CD4-positive, alpha-beta T cell (primary cell): ENCODE data around the gene RAB20. TPM values are rescaled to one million over a fixed set of nuclear protein-coding genes. Genes with fewer than 3 reads are reported as not detected.

ENCODE experiments used
- ATAC-seq: fragments of 200-7000 bp; cut with Tn5 transposase; one replicate; pipeline ENCODE4 v1.10.0; 2022; ENCODE audit warnings: mild to moderate bottlenecking; ENCODE audit not compliant: poor library complexity
- CTCF ChIA-PET: fragments of 350-600 bp; sonication (Branson Sonifier 250); formaldehyde crosslinking; loops from one replicate; lab custom pipeline; 2021; ENCODE audit warnings: antibody characterized with exemption, inconsistent platforms; lab: Charles Lee
- POLR2A ChIA-PET: fragments of 350-600 bp; sonication (Branson Sonifier 250); formaldehyde crosslinking; loops from one replicate; lab custom pipeline; 2021; ENCODE audit warnings: antibody characterized with exemption, inconsistent platforms; lab: Charles Lee
- DNase-seq, 14 experiments: peaks; one replicate each; pipeline ENCODE4 v3.0.0-alpha.2; 2013 to 2020; ENCODE audit warnings: mixed read lengths in 2 of 14
- H3K27ac ChIP-seq, 2 donors: one replicate each; pipeline versions ENCODE4 v1.5.1 to v1.7.0; 2013; ENCODE audit warnings: low read length in 2 of 2, low read depth in 1 of 2, mild to moderate bottlenecking in 1 of 2
- H3K27me3 ChIP-seq, 2 experiments: 1 replicate in 1 of 2; 2 replicates in 1 of 2; pipeline versions ENCODE4 v1.6.1 to v1.7.0; 2013; ENCODE audit warnings: low read length in 2 of 2, control low read depth in 1 of 2, mild to moderate bottlenecking in 1 of 2, moderate library complexity in 1 of 2; ENCODE audit not compliant: insufficient read depth in 2 of 2, control insufficient read depth in 1 of 2
- H3K36me3 ChIP-seq: one replicate; pipeline ENCODE4 v1.6.1; 2013; ENCODE audit warnings: low read length, control low read depth; ENCODE audit not compliant: insufficient read depth
- H3K4me1 ChIP-seq: one replicate; pipeline ENCODE4 v1.6.1; 2013; ENCODE audit warnings: low read length, control low read depth; ENCODE audit not compliant: insufficient read depth
- H3K4me3 ChIP-seq: one replicate; pipeline ENCODE4 v1.5.1; 2013; ENCODE audit warnings: mild to moderate bottlenecking, low read length, moderate library complexity
- H3K9me3 ChIP-seq, 2 experiments: 1 replicate in 1 of 2; 2 replicates in 1 of 2; pipeline versions ENCODE4 v1.6.1 to v1.7.0; 2013; ENCODE audit warnings: low read length in 2 of 2, mild to moderate bottlenecking in 2 of 2, control low read depth in 1 of 2, moderate library complexity in 1 of 2; ENCODE audit not compliant: control insufficient read depth in 1 of 2, insufficient read depth in 1 of 2
- H3K27ac Mint-ChIP-seq: one replicate; pipeline ENCODE4 v1.8.0; 2020; ENCODE audit warnings: mixed read lengths
- H3K27me3 Mint-ChIP-seq: one replicate; pipeline ENCODE4 v1.8.0; 2021; ENCODE audit warnings: mixed read lengths
- H3K36me3 Mint-ChIP-seq: one replicate; pipeline ENCODE4 v1.8.0; 2021; ENCODE audit warnings: low read depth, mixed read lengths
- H3K4me1 Mint-ChIP-seq: one replicate; pipeline ENCODE4 v1.8.0; 2021; ENCODE audit warnings: low read depth, mixed read lengths
- H3K4me3 Mint-ChIP-seq: one replicate; pipeline ENCODE4 v1.8.0; 2020; ENCODE audit warnings: mild to moderate bottlenecking, mixed read lengths
- H3K9me3 Mint-ChIP-seq: one replicate; pipeline ENCODE4 v1.8.0; 2020; ENCODE audit warnings: mixed read lengths
- CTCF ChIP-seq: fragments of 200-600 bp; IDR thresholded peaks from one replicate; pipeline ENCODE4 v1.8.0; 2022; ENCODE audit warnings: antibody characterized with exemption, mild to moderate bottlenecking
- intact Hi-C, 2 experiments: fragments of 100-400 bp; cut with DNase I in 1 of 2; cut with micrococcal nuclease in 1 of 2; formaldehyde crosslinking; loops; one replicate each; pipeline versions ENCODE4 v1.15.1 to v1.9.0; 2023 to 2025; cut with DNase I, micrococcal nuclease
- total RNA-seq, 174 experiments: library from RNA in 2 of 174; stranded (reverse) in 2 of 174; gene quantifications; one replicate each; pipeline ENCODE4 v1.2.3 and lab custom pipeline; 2021 to 2026

The RAB20 gene
- total RNA-seq, 2 experiments from 2014 or later = 0.89 to 1.4 TPM

GRCh38 chr13:110523838-110524540 lies 37.5 kb downstream of the RAB20 start:
- H3K4me3 Mint-ChIP-seq = no peak overlapping the region
- peaks cover 29% of the 10 kb centered on the region for H3K4me1 Mint-ChIP-seq
- intact Hi-C loops = no loop called here

GRCh38 chr13:110523180-110523579 lies 38.3 kb downstream of the RAB20 start:
- Mint-ChIP-seq H3K4me1 (peaks cover 29% of the 10 kb centered on the region), H3K36me3 (no peaks in the 10 kb centered on the region), H3K27ac (peak overlapping the region; percentile 44), H3K4me3 (no peak overlapping the region), H3K9me3 (no peaks in the 10 kb centered on the region), H3K27me3 (no peaks in the 10 kb centered on the region)
- Histone ChIP-seq H3K4me3 (no peak overlapping the region), H3K4me1 (peaks cover 25% of the 10 kb centered on the region), H3K9me3 (no peaks in the 10 kb centered on the region), H3K36me3 (no peaks in the 10 kb centered on the region), H3K27me3 (no peaks in the 10 kb centered on the region), H3K27ac (no peak overlapping the region)
- DNase-seq = no peak
- ChIA-PET POLR2A (no interaction called here), CTCF (no interaction called here)
- intact Hi-C loops = no loop called here
- no peak for TF ChIP-seq CTCF
- no peak for ATAC-seq

More at GRCh38 chr13:110523838-110524540, 37.5 kb downstream of the RAB20 start:
- H3K27ac ChIP-seq = no peak overlapping the region
- H3K27me3 ChIP-seq = no peaks in the 10 kb centered on the region
- TF ChIP-seq CTCF = no peak
- ATAC-seq = no peak
- no peak overlapping the region for H3K4me3 ChIP-seq
- H3K4me1 ChIP-seq = peaks cover 25% of the 10 kb centered on the region
- no peaks in the 10 kb centered on the region for H3K9me3 Mint-ChIP-seq
- no peaks in the 10 kb centered on the region for H3K9me3 ChIP-seq
- H3K27ac Mint-ChIP-seq = peak overlapping the region; percentile 14
- ChIA-PET CTCF (no interaction called here), POLR2A (no interaction called here)
- no peaks in the 10 kb centered on the region for H3K36me3 Mint-ChIP-seq
- H3K36me3 ChIP-seq = no peaks in the 10 kb centered on the region
- no peak for DNase-seq
- H3K27me3 Mint-ChIP-seq = no peaks in the 10 kb centered on the region

- H3K27me3 Mint-ChIP-seq = no peaks in the 10 kb centered on the region
- Histone ChIP-seq H3K36me3 (no peaks in the 10 kb centered on the region), H3K27me3 (no peaks in the 10 kb centered on the region), H3K4me3 (no peak overlapping the region), H3K4me1 (peaks cover 25% of the 10 kb centered on the region), H3K9me3 (no peaks in the 10 kb centered on the region), H3K27ac (no peak overlapping the region)
- TF ChIP-seq CTCF = no peak
- H3K4me3 Mint-ChIP-seq = no peak overlapping the region
- no peak for ATAC-seq
- H3K4me1 Mint-ChIP-seq = peaks cover 29% of the 10 kb centered on the region
- H3K9me3 Mint-ChIP-seq = no peaks in the 10 kb centered on the region
- no peaks in the 10 kb centered on the region for H3K36me3 Mint-ChIP-seq
- ChIA-PET POLR2A (no interaction called here), CTCF (no interaction called here)
- intact Hi-C loops = no loop called here
- no peak for DNase-seq
- H3K27ac Mint-ChIP-seq = peak overlapping the region; percentile 44
Measured at GRCh38 chr13:110522721-110523120, 38.8 kb downstream of the RAB20 start.
